Endothelial cell of umbilical vein (primary cell): ENCODE measurements around the gene TRIM37.

ENCODE experiments used
- CTCF ChIP-seq, 2 donors: IDR thresholded peaks; 1 replicate in 1 of 2; 2 replicates in 1 of 2; pipeline ENCODE4 v1.5.1; 2011; ENCODE audit warnings: low read length in 2 of 2, mild to moderate bottlenecking in 2 of 2, moderate library complexity in 2 of 2, control low read depth in 1 of 2, inconsistent platforms in 1 of 2, low read depth in 1 of 2; ENCODE audit not compliant: insufficient read depth in 1 of 2; ENCODE audit errors: extremely low read depth in 1 of 2
- EZH2 ChIP-seq: IDR thresholded peaks from 2 replicates; pipeline ENCODE4 v1.6.1; 2012; ENCODE audit warnings: borderline replicate concordance, low read depth, mild to moderate bottlenecking, moderate library complexity, low read length, inconsistent platforms; ENCODE audit not compliant: severe bottlenecking
- JUN ChIP-seq: IDR thresholded peaks from 2 replicates; pipeline ENCODE4 v1.6.1; 2011; ENCODE audit warnings: borderline replicate concordance, low read depth; ENCODE audit not compliant: insufficient read length, insufficient read depth
- MAX ChIP-seq: IDR thresholded peaks from 2 replicates; pipeline ENCODE4 v1.6.1; 2011; ENCODE audit not compliant: insufficient read depth, insufficient read length
- MYC ChIP-seq: IDR thresholded peaks from one replicate; pipeline ENCODE4 v1.6.1; 2011; ENCODE audit warnings: mild to moderate bottlenecking, low read depth, low read length
- POLR2A ChIP-seq: IDR thresholded peaks from 2 replicates; pipeline ENCODE4 v1.6.1; 2012; ENCODE audit warnings: low read depth, mild to moderate bottlenecking, control low read depth, low read length
- POLR2AphosphoS5 ChIP-seq: IDR thresholded peaks from 2 replicates; pipeline ENCODE4 v1.6.1; 2012; ENCODE audit warnings: low read depth, mild to moderate bottlenecking, control low read depth, low read length, moderate library complexity; ENCODE audit not compliant: insufficient read depth

DNA sequence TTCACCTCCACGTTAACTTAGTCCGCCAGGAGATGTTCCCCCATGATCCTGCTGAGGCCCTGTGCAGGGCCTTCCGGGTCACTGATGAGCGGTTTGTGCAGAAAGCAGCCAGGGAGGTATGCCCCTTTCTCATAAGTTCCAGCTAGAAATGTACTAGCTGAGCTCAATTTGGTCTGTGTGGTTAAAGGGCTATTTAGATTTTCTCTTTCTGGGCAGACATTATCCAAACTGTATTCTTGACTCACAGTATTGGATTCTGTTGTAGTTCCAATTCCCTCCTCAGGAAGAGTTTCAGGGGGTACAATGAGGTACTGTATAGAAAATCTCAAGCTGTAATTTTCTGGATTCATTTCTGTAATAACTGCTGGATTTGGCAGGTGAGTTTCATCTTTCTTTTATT lies 137.1 kb downstream of the TRIM37 start:
- no peak for TF ChIP-seq CTCF (IDR thresholded peaks at IDR 0.05; ENCODE audit: extremely low read depth in 1 of 2, insufficient read depth in 1 of 2, low read depth in 1 of 2, low read length in 2 of 2)
- no peak for TF ChIP-seq POLR2AphosphoS5
- no peak for TF ChIP-seq EZH2
- no peak for TF ChIP-seq MYC
- TF ChIP-seq JUN: no peak
- no peak for TF ChIP-seq POLR2A
- TF ChIP-seq MAX: no peak
